K562 (cell line): ENCODE results near the gene CYP21A2. TPM values are rescaled to one million over a fixed set of nuclear protein-coding genes. Genes with fewer than 3 reads are reported as not detected.

ENCODE experiments used
- CBFA2T2 ChIP-seq: fragments of 450-650 bp; conservative IDR thresholded peaks from 2 replicates; pipeline ENCODE4 v1.6.1; 2017; ENCODE audit warnings: mild to moderate bottlenecking
- FOXP1 ChIP-seq: sonication (generic); formaldehyde crosslinking; IDR thresholded peaks from 2 replicates; pipeline ENCODE4 v1.8.0; 2022; ENCODE audit warnings: mild to moderate bottlenecking, missing genetic modification reagents
- GMEB1 ChIP-seq: fragments of 250-450 bp; sonication (Bioruptor Pico); IDR thresholded peaks from 2 replicates; pipeline ENCODE4 v1.4.0; 2020; ENCODE audit warnings: mild to moderate bottlenecking
- HDGF ChIP-seq: fragments of 450-650 bp; IDR thresholded peaks from 2 replicates; pipeline ENCODE4 v1.6.1; 2016
- ID3 ChIP-seq, 2 experiments: fragments of 250-450 bp in 1 of 2; fragments of 450-650 bp in 1 of 2; sonication (Bioruptor Pico) in 1 of 2; IDR thresholded peaks; 2 replicates each; pipeline versions ENCODE4 v1.6.1 to v1.8.0; 2016 to 2021; ENCODE audit warnings: mild to moderate bottlenecking in 2 of 2, moderate library complexity in 2 of 2, missing compliant biosample characterization in 1 of 2, missing genetic modification characterization in 1 of 2
- JUN ChIP-seq, 2 experiments: sonication (generic) in 1 of 2; formaldehyde crosslinking in 1 of 2; IDR thresholded peaks; 2 replicates each; pipeline versions ENCODE4 v1.6.1 to v1.8.0; 2012 to 2022; ENCODE audit warnings: borderline replicate concordance in 2 of 2, mild to moderate bottlenecking in 2 of 2, improper control_type of control experiment in 1 of 2, low read depth in 1 of 2, low read length in 1 of 2, missing genetic modification reagents in 1 of 2
- MBD2 ChIP-seq: sonication (generic); IDR thresholded peaks from 2 replicates; pipeline ENCODE4 v1.6.1; 2016; ENCODE audit warnings: low read depth, borderline replicate concordance
- NFYB ChIP-seq: IDR thresholded peaks from 2 replicates; pipeline ENCODE4 v1.6.1; 2011; ENCODE audit warnings: mild to moderate bottlenecking, moderate library complexity; ENCODE audit not compliant: insufficient read length; ENCODE audit errors: extremely low read depth
- RNF2 ChIP-seq: sonication (generic); IDR thresholded peaks from 2 replicates; pipeline ENCODE4 v1.6.1; 2016
- SIN3A ChIP-seq, 2 experiments: fragments of 150-350 bp in 1 of 2; IDR thresholded peaks; 2 replicates each; pipeline ENCODE4 v1.6.1; 2011 to 2016; ENCODE audit warnings: borderline replicate concordance in 2 of 2, low read depth in 2 of 2, low read length in 2 of 2, mild to moderate bottlenecking in 2 of 2, moderate library complexity in 2 of 2; ENCODE audit not compliant: control insufficient read depth in 1 of 2
- SMAD4 ChIP-seq: fragments of 250-450 bp; sonication (Bioruptor Pico); conservative IDR thresholded peaks from 2 replicates; pipeline ENCODE4 v1.8.0; 2021; ENCODE audit warnings: inconsistent platforms, mild to moderate bottlenecking, moderate library complexity
- SRF ChIP-seq, 2 experiments: fragments of 250-450, 450-650 bp in 1 of 2; sonication (Bioruptor Pico) in 1 of 2; sonication (generic) in 1 of 2; formaldehyde crosslinking; IDR thresholded peaks; 2 replicates each; pipeline versions ENCODE4 v1.5.0 to v1.5.1; 2020 to 2022; ENCODE audit warnings: mild to moderate bottlenecking in 1 of 2, missing genetic modification reagents in 1 of 2
- ZBTB11 ChIP-seq, 3 experiments: fragments of 200-800 bp in 1 of 3; fragments of 250-450 bp in 1 of 3; fragments of 450-650 bp in 1 of 3; sonication (Bioruptor Pico) in 1 of 3; sonication (Bioruptor generic) in 1 of 3; formaldehyde crosslinking in 1 of 3; IDR thresholded peaks; 2 replicates each; pipeline versions ENCODE4 v1.6.1 to v1.8.0; 2016 to 2022; ENCODE audit warnings: mild to moderate bottlenecking in 2 of 3, missing genetic modification characterization in 2 of 3, missing compliant biosample characterization in 1 of 3, moderate library complexity in 1 of 3
- ZBTB26 ChIP-seq: fragments of 450-650 bp; formaldehyde crosslinking; IDR thresholded peaks from 2 replicates; pipeline ENCODE4 v1.4.0; 2022; ENCODE audit warnings: missing genetic modification characterization
- ZBTB9 ChIP-seq: fragments of 450-650 bp; formaldehyde crosslinking; IDR thresholded peaks from 2 replicates; pipeline ENCODE4 v1.4.0; 2020; ENCODE audit warnings: mild to moderate bottlenecking, moderate library complexity
- ZNF133 ChIP-seq: fragments of 250-450 bp; sonication (Bioruptor Pico); IDR thresholded peaks from 2 replicates; pipeline ENCODE4 v1.4.0; 2020; ENCODE audit warnings: mild to moderate bottlenecking
- ZNF668 ChIP-seq: fragments of 250-450 bp; sonication (Bioruptor Pico); IDR thresholded peaks from 2 replicates; pipeline ENCODE4 v1.8.0; 2022; ENCODE audit warnings: mild to moderate bottlenecking, inconsistent platforms
- ZNF778 ChIP-seq: fragments of 450-650 bp; formaldehyde crosslinking; IDR thresholded peaks from 2 replicates; pipeline ENCODE4 v1.4.0; 2020; ENCODE audit warnings: mild to moderate bottlenecking, moderate library complexity
- polyA plus RNA-seq, 8 experiments: library from polyadenylated mRNA; depleted of rRNA in 4 of 8; stranded (reverse) in 5 of 8; unstranded in 3 of 8; fragments of >200 nt; fragmentation: Nextera tagmentation in 2 of 8; fragmentation: Illumina TruSeq in 1 of 8; extraction: Ambion mirVana in 2 of 8; extraction: Trizol in 1 of 8; gene quantifications; 2 replicates each; pipeline versions ENCODE4 v1.2.1 to v1.2.3, GENCODE V29; 2011 to 2014; ENCODE audit warnings: inconsistent platforms in 1 of 8, missing spikeins in 1 of 8
- total RNA-seq, 7 experiments: library from RNA; depleted of rRNA in 6 of 7; stranded (reverse); fragments of >200 nt in 6 of 7; fragmentation: Illumina TruSeq in 2 of 7; extraction: Trizol in 2 of 7; gene quantifications; 2 replicates each; pipeline versions ENCODE4 v1.2.1 to v1.2.3, GENCODE V29; 2011 to 2021; ENCODE audit warnings: low replicate concordance in 1 of 7

Gene CYP21A2
- total and polyA plus RNA-seq, 9 of the 15 experiments (the other 6 are each of a cell fraction or from before 2014, with no cell fraction given), result 0.03 to 1.4 (median 0.19) TPM

- TF ChIP-seq ZBTB11 (CRISPR knock-in tag; IDR thresholded peaks at IDR 0.05) (peak in 1 of 3 experiments; percentile 53; a peak in 1 of 6 replicates), MBD2 (no peak; the same call in 1 of the 2 replicates), ZNF133 (no peak), FOXP1 (CRISPR knock-in tag) (peak; percentile 42; the same call in 1 of the 2 replicates), RNF2 (no peak), NFYB (no peak), ZNF778 (CRISPR knock-in tag) (no peak), ZNF668 (CRISPR knock-in tag) (no peak), ZBTB26 (CRISPR knock-in tag) (no peak), SMAD4 (CRISPR knock-in tag) (peak; percentile 76), GMEB1 (CRISPR knock-in tag) (no peak), CBFA2T2 (0 out of 2 replicates have a peak, but pooled peaks have one; percentile 28), SIN3A (IDR thresholded peaks at IDR 0.05; ENCODE audit: borderline replicate concordance in 2 of 2, control insufficient read depth in 1 of 2, low read depth in 2 of 2, low read length in 2 of 2) (no peak), SRF (CRISPR knock-in tag; IDR thresholded peaks at IDR 0.05) (peak in 1 of 2 experiments; percentile 24; a peak in 1 of 4 replicates), JUN (IDR thresholded peaks at IDR 0.05; ENCODE audit: borderline replicate concordance, low read depth, low read length) (no peak), JUN (CRISPR knock-in tag; IDR thresholded peaks at IDR 0.05; ENCODE audit: borderline replicate concordance) (no peak), HDGF (no peak; the same call in 1 of the 2 replicates), ZBTB9 (CRISPR knock-in tag) (peak; percentile 78), ID3 (CRISPR knock-in tag; IDR thresholded peaks at IDR 0.05) (no peak), ID3 (tag; IDR thresholded peaks at IDR 0.05) (peak; percentile 78)
These were observed 7.7 kb downstream of the CYP21A2 start (continued) for GRCh38 chr6:32045811-32046449.
